Stimulated activated CD4-positive, alpha-beta T cell treated with anti-CD3 and anti-CD28 coated beads, TNF-alpha, amount 100 ng/mL, for 1 hour (primary cell): ENCODE data around the gene CARS1.

ENCODE experiments used
- DNase-seq, 3 donors: peaks; one replicate each; pipeline ENCODE4 v3.0.0-alpha.2; 2020; ENCODE audit warnings: low read depth in 3 of 3, low spot score in 1 of 3

Gene CARS1

GRCh38 chr11:3057069-3057963 is at the start of gene CARS1:
Gene CARS1 (minus strand): TSS chr11:3057423. CDS start chr11:3057367, 56 bp downstream.
- DNase-seq, result peak; percentile 78 to 86 (median 82)

GRCh38 chr11:3105791-3106735 is 48.8 kb upstream of the CARS1 start:
- DNase-seq, result no peak

- DNase-seq, result no peak
These were observed 48.0 kb upstream of the CARS1 start for GRCh38 chr11:3104961-3105790.

- DNase-seq, result no peak
These were observed 47.0 kb upstream of the CARS1 start for GRCh38 chr11:3104051-3104714.

- no peak for DNase-seq
These were observed 45.9 kb upstream of the CARS1 start for GRCh38 chr11:3103076-3103475.

- DNase-seq, result no peak
These were observed 45.4 kb upstream of the CARS1 start for GRCh38 chr11:3102641-3102921.

- no peak for DNase-seq
These were observed 44.9 kb upstream of the CARS1 start for GRCh38 chr11:3101921-3102640.

- no peak for DNase-seq
These were observed 42.0 kb upstream of the CARS1 start for GRCh38 chr11:3099178-3099577.

GRCh38 chr11:3096909-3097530 is 39.8 kb upstream of the CARS1 start:
- DNase-seq, result no peak

- DNase-seq, result no peak
These were observed 38.6 kb upstream of the CARS1 start for GRCh38 chr11:3095712-3096361.

GRCh38 chr11:3094223-3094824 is 37.1 kb upstream of the CARS1 start:
- DNase-seq, result no peak

GRCh38 chr11:3093281-3094191 is 36.3 kb upstream of the CARS1 start:
- DNase-seq, result no peak

- DNase-seq, result no peak
These were observed 35.4 kb upstream of the CARS1 start for GRCh38 chr11:3092603-3093141.

GRCh38 chr11:3091846-3092602 is 34.8 kb upstream of the CARS1 start:
- DNase-seq, result peak; percentile 20 to 64 (median 51)

GRCh38 chr11:3091081-3091845 is 34.0 kb upstream of the CARS1 start:
- no peak for DNase-seq
